MCF 10A (cell line): Measurements from ENCODE around the gene DISP2. TPM values are rescaled to one million over a fixed set of nuclear protein-coding genes. Genes with fewer than 3 reads are reported as not detected.
A peak's percentile ranks its signal among the peaks of the same experiment; 100 is the strongest.

Experiments
- Bru-seq: library from RNA; stranded (reverse); fragments of 400-500 nt; gene quantifications from one replicate; lab custom pipeline; 2021; lab: Mats Ljungman, UMichigan
- BruChase-seq, 2 experiments: library from RNA; stranded (reverse); fragments of 400-500 nt; gene quantifications; one replicate each; lab custom pipeline; 2021; lab: Mats Ljungman, UMichigan
- BruUV-seq: library from RNA; stranded (reverse); fragments of 400-500 nt; replicated peaks from 2 replicates; lab custom pipeline; 2021; lab: Mats Ljungman, UMichigan
- CTCF ChIA-PET: fragments of 300-600 bp; sonication (Branson Sonifier 250); formaldehyde crosslinking; extraction: SDS; loops from one replicate; lab custom pipeline; 2021; ENCODE audit warnings: antibody characterized with exemption, inconsistent platforms; lab: Yijun Ruan, JAX
- POLR2A ChIA-PET: fragments of 300-600, 350-650 bp; sonication (Branson Sonifier 250); formaldehyde crosslinking; extraction: SDS; loops from one replicate; lab custom pipeline; 2020; ENCODE audit warnings: antibody characterized with exemption, inconsistent platforms; lab: Yijun Ruan, JAX
- DNase-seq: peaks from one replicate; pipeline ENCODE4 v3.0.0-alpha.2; 2018; ENCODE audit not compliant: unreplicated experiment
- H3K27ac Mint-ChIP-seq: one replicate; pipeline ENCODE4 v1.8.0; 2022; ENCODE audit warnings: mild to moderate bottlenecking, low read depth, mixed read lengths; ENCODE audit not compliant: unreplicated experiment
- H3K27me3 Mint-ChIP-seq: one replicate; pipeline ENCODE4 v1.8.0; 2022; ENCODE audit warnings: mixed read lengths; ENCODE audit not compliant: insufficient read depth, unreplicated experiment
- H3K36me3 Mint-ChIP-seq: one replicate; pipeline ENCODE4 v1.8.0; 2022; ENCODE audit warnings: mild to moderate bottlenecking, moderate library complexity, mixed read lengths; ENCODE audit not compliant: insufficient read depth, unreplicated experiment
- H3K4me1 Mint-ChIP-seq: one replicate; pipeline ENCODE4 v1.8.0; 2022; ENCODE audit warnings: mixed read lengths; ENCODE audit not compliant: insufficient read depth, unreplicated experiment
- H3K4me3 Mint-ChIP-seq: one replicate; pipeline ENCODE4 v1.8.0; 2022; ENCODE audit warnings: mild to moderate bottlenecking, moderate library complexity, mixed read lengths; ENCODE audit not compliant: unreplicated experiment
- H3K9me3 Mint-ChIP-seq: one replicate; pipeline ENCODE4 v1.8.0; 2022; ENCODE audit warnings: mixed read lengths; ENCODE audit not compliant: unreplicated experiment
- CTCF ChIP-seq: fragments of 200-600 bp; IDR thresholded peaks from one replicate; pipeline ENCODE4 v1.8.0; 2022; ENCODE audit warnings: antibody characterized with exemption, mild to moderate bottlenecking; ENCODE audit not compliant: unreplicated experiment
- intact Hi-C: fragments of 100-400 bp; cut with micrococcal nuclease; formaldehyde crosslinking; loops from 2 replicates; pipeline ENCODE4 v1.14.1; 2022
- long read RNA-seq: library from polyadenylated mRNA; stranded (forward); transcript quantifications from one replicate; pipeline ENCODE4 v2.0.0, GENCODE V29; 2022
- total RNA-seq: library from RNA; stranded (reverse); gene quantifications from 2 replicates; pipeline ENCODE4 v1.2.3, GENCODE V29; 2022

Gene DISP2
- 1.8 and 2.1 TPM in 2 replicates for total RNA-seq
- percentile 24 among the genes with signal in this experiment for Bru-seq, nascent RNA
- percentile 31 among the genes with signal in this experiment for BruChase-seq, experiment 1, labeled RNA remaining after a 6-hour chase
- BruChase-seq, experiment 2, labeled RNA remaining after a 2-hour chase = percentile 24 among the genes with signal in this experiment
- long read RNA-seq, partial matches to known transcripts = 6 of 6 reads
- long read RNA-seq, other reads (novel, unspliced or antisense) = 0 of 6 reads

GRCh38 chr15:40357723-40358470 is at the start of gene DISP2:
TSS of gene DISP2 (plus strand) at chr15:40358219. CDS start at chr15:40358322, 103 bp downstream.
- intact Hi-C loops = no loop called here
- POLR2A ChIA-PET = interaction anchor here (1.2 kb wide), 1 partner anchor 16 kb away, joined by 3 read pairs; no protein-coding TSS in a partner anchor
- Mint-ChIP-seq H3K27me3 (no peaks in the 10 kb centered on the region), H3K27ac (no peak within 1 kb of the TSS), H3K36me3 (peaks cover 6% of the 10 kb centered on the region), H3K4me3 (peak within 1 kb of the TSS; percentile 73), H3K9me3 (no peaks in the 10 kb centered on the region), H3K4me1 (no peaks in the 10 kb centered on the region)
- no peak for TF ChIP-seq CTCF
- CTCF ChIA-PET = interaction anchor here (0.5 to 6.8 kb wide), 8 partner anchors 10 to 118 kb away, joined by 3 to 38 read pairs (median 4); no protein-coding TSS in a partner anchor
- no TSS peak for BruUV-seq
- peak; percentile 71 for DNase-seq

GRCh38 chr15:40309344-40309862 is 48.6 kb upstream of the DISP2 start:
- POLR2A ChIA-PET = interaction anchor here (0.7 kb wide), 1 partner anchor 19 kb away, joined by 3 read pairs; no protein-coding TSS in a partner anchor
- intact Hi-C loops = no loop called here
- DNase-seq = no peak
- Mint-ChIP-seq H3K4me1 (peaks cover 13% of the 10 kb centered on the region), H3K4me3 (no peak overlapping the region), H3K36me3 (no peaks in the 10 kb centered on the region), H3K27me3 (peaks cover 5% of the 10 kb centered on the region), H3K9me3 (no peaks in the 10 kb centered on the region), H3K27ac (no peak overlapping the region)
- no peak for TF ChIP-seq CTCF
- no TSS peak for BruUV-seq
- CTCF ChIA-PET = interaction anchor here (0.6 to 13.6 kb wide), 10 partner anchors 9 to 540 kb away, joined by 3 to 137 read pairs (median 9); partner anchors contain the start of gene CCDC9B

- Mint-ChIP-seq H3K36me3 (no peaks in the 10 kb centered on the region), H3K27me3 (no peaks in the 10 kb centered on the region), H3K27ac (no peak overlapping the region), H3K9me3 (no peaks in the 10 kb centered on the region), H3K4me1 (peaks cover 13% of the 10 kb centered on the region), H3K4me3 (no peak overlapping the region)
- TF ChIP-seq CTCF = peak; percentile 61
- ChIA-PET CTCF (interaction anchor here (0.6 to 13.6 kb wide), 13 partner anchors 9 to 539 kb away, joined by 3 to 137 read pairs (median 5); partner anchors contain the start of gene CCDC9B), POLR2A (interaction anchor here (0.7 to 1.2 kb wide), 5 partner anchors 8 to 69 kb away, joined by 3 read pairs; no protein-coding TSS in a partner anchor)
- intact Hi-C loops = loop anchor here (1.0 kb wide), 1 partner anchor 31 kb away; no protein-coding TSS in a partner anchor
- BruUV-seq = no TSS peak
- DNase-seq = peak; percentile 55
Measured at GRCh38 chr15:40310001-40310959, 47.7 kb upstream of the DISP2 start.
